H1 (cell line): ENCODE measurements around the gene EMID1. TPM values are rescaled to one million over a fixed set of nuclear protein-coding genes. Genes with fewer than 3 reads are reported as not detected.
"Not testable (repeated sequence)": the region's sequence is repeated elsewhere in the genome, so short reads cannot be mapped to it uniquely, and the experiment has no call there.

Source experiments
- CTCF ChIA-PET: fragments of 300-600 bp; sonication (Branson Sonifier 250); formaldehyde crosslinking; loops from one replicate; lab custom pipeline; 2021; ENCODE audit not compliant: partially characterized antibody; lab: Charles Lee
- POLR2A ChIA-PET: fragments of 300-600 bp; sonication (Branson Sonifier 250); formaldehyde crosslinking; loops from one replicate; lab custom pipeline; 2021; ENCODE audit warnings: inconsistent platforms; ENCODE audit not compliant: partially characterized antibody; lab: Charles Lee
- DNase-seq, 2 experiments: peaks; one replicate each; pipeline versions ENCODE4 v3.0.0 to v3.0.0-alpha.2; 2010 to 2022; ENCODE audit warnings: low spot score in 2 of 2, low read depth in 1 of 2, mixed read lengths in 1 of 2
- FAIRE-seq: peaks from 2 replicates; lab custom pipeline; 2011; peaks lifted over from hg19 to GRCh38; lab: Jason Lieb, UNC
- H2AFZ ChIP-seq: 2 replicates; pipeline ENCODE4 v1.8.1; 2012; ENCODE audit warnings: low read length, inconsistent platforms
- H2AK5ac ChIP-seq: 2 replicates; pipeline ENCODE4 v1.6.1; 2013; ENCODE audit warnings: low read depth, low read length
- H2BK120ac ChIP-seq: replicated peaks from 2 replicates; pipeline ENCODE3; 2013; ENCODE audit warnings: low read depth, low read length, inconsistent platforms
- H2BK12ac ChIP-seq: 2 replicates; pipeline ENCODE4 v1.6.1; 2013; ENCODE audit warnings: low read depth, low read length
- H2BK15ac ChIP-seq: 2 replicates; pipeline ENCODE4 v1.6.1; 2013; ENCODE audit warnings: low read length
- H2BK20ac ChIP-seq: 2 replicates; pipeline ENCODE4 v1.6.1; 2013; ENCODE audit warnings: low read length
- H2BK5ac ChIP-seq: 2 replicates; pipeline ENCODE4 v1.6.1; 2013; ENCODE audit warnings: low read depth, low read length
- H3K14ac ChIP-seq: 2 replicates; pipeline ENCODE4 v1.6.1; 2013; ENCODE audit warnings: inconsistent platforms; ENCODE audit not compliant: insufficient read length
- H3K18ac ChIP-seq: 2 replicates; pipeline ENCODE4 v1.6.1; 2013; ENCODE audit warnings: low read length; ENCODE audit errors: extremely low read depth
- H3K23ac ChIP-seq: 2 replicates; pipeline ENCODE4 v1.6.1; 2013; ENCODE audit warnings: inconsistent platforms; ENCODE audit not compliant: insufficient read length
- H3K23me2 ChIP-seq: 2 replicates; pipeline ENCODE4 v1.6.1; 2013; ENCODE audit warnings: low read depth, low read length
- H3K27ac ChIP-seq: 2 replicates; pipeline ENCODE4 v1.6.1; 2011; ENCODE audit warnings: low read depth, low read length, inconsistent platforms
- H3K27me3 ChIP-seq, 4 experiments: replicated peaks in 1 of 4; 1 replicate in 1 of 4; 2 replicates in 3 of 4; pipeline versions ENCODE4 v1.6.1 to v1.8.1; 2011 to 2013; ENCODE audit warnings: low read length in 3 of 4, mild to moderate bottlenecking in 3 of 4, inconsistent platforms in 2 of 4, mixed read lengths in 2 of 4, moderate library complexity in 1 of 4; ENCODE audit not compliant: control insufficient read depth in 3 of 4, insufficient read depth in 3 of 4; ENCODE audit errors: extremely low read depth in 1 of 4
- H3K36me3 ChIP-seq, 4 experiments: 2 replicates each; pipeline versions ENCODE4 v1.6.1 to v1.8.1; 2011 to 2013; ENCODE audit warnings: mild to moderate bottlenecking in 4 of 4, low read length in 3 of 4, moderate library complexity in 2 of 4, control low read depth in 1 of 4, inconsistent platforms in 1 of 4; ENCODE audit not compliant: insufficient read depth in 4 of 4, control insufficient read depth in 2 of 4
- H3K4ac ChIP-seq: replicated peaks from 2 replicates; pipeline ENCODE3; 2013; ENCODE audit warnings: low read length, low read depth, mixed read lengths, inconsistent platforms; ENCODE audit not compliant: insufficient read length
- H3K4me1 ChIP-seq, 4 experiments: replicated peaks in 1 of 4; 1 replicate in 1 of 4; 2 replicates in 3 of 4; pipeline versions ENCODE4 v1.6.1 to v1.8.1; 2011 to 2013; ENCODE audit warnings: low read length in 3 of 4, inconsistent platforms in 2 of 4, mixed read lengths in 1 of 4; ENCODE audit not compliant: insufficient read depth in 4 of 4, control insufficient read depth in 3 of 4
- H3K4me2 ChIP-seq, 2 experiments: 2 replicates each; pipeline versions ENCODE4 v1.6.1 to v1.8.1; 2011 to 2013; ENCODE audit warnings: low read depth in 2 of 2, low read length in 2 of 2, control low read depth in 1 of 2, inconsistent platforms in 1 of 2, mild to moderate bottlenecking in 1 of 2; ENCODE audit not compliant: insufficient read depth in 1 of 2
- H3K4me3 ChIP-seq, 4 experiments: fragments of 200-600, 300-600 bp in 1 of 4; sonication (generic), shearing (Covaris generic), sonication (Bioruptor Twin) in 1 of 4; 2 replicates each; pipeline versions ENCODE4 v1.5.1 to v1.8.1; 2011 to 2016; ENCODE audit warnings: low read length in 4 of 4, low read depth in 3 of 4, control low read depth in 2 of 4, inconsistent platforms in 2 of 4, mild to moderate bottlenecking in 2 of 4, mixed read lengths in 1 of 4, moderate library complexity in 1 of 4; ENCODE audit not compliant: insufficient read depth in 2 of 4; ENCODE audit errors: extremely low read depth in 1 of 4
- H3K56ac ChIP-seq: replicated peaks from 2 replicates; pipeline ENCODE3; 2013; ENCODE audit warnings: low read depth, mild to moderate bottlenecking, mixed read lengths, low read length, inconsistent platforms; ENCODE audit not compliant: insufficient read length
- H3K79me1 ChIP-seq: 2 replicates; pipeline ENCODE4 v1.6.1; 2013; ENCODE audit warnings: low read depth, low read length, control low read depth
- H3K79me2 ChIP-seq, 2 experiments: 2 replicates each; pipeline versions ENCODE4 v1.6.1 to v1.8.1; 2012 to 2013; ENCODE audit warnings: low read length in 2 of 2, mild to moderate bottlenecking in 2 of 2, inconsistent platforms in 1 of 2; ENCODE audit not compliant: insufficient read depth in 2 of 2, control insufficient read depth in 1 of 2
- H3K9ac ChIP-seq, 4 experiments: replicated peaks in 1 of 4; 1 replicate in 1 of 4; 2 replicates in 3 of 4; pipeline versions ENCODE4 v1.6.1 to v1.8.1; 2011 to 2013; ENCODE audit warnings: low read depth in 3 of 4, low read length in 3 of 4, control low read depth in 2 of 4, mild to moderate bottlenecking in 2 of 4, moderate library complexity in 2 of 4, inconsistent platforms in 1 of 4; ENCODE audit errors: extremely low read depth in 1 of 4
- H3K9me3 ChIP-seq, 2 experiments: 2 replicates each; pipeline versions ENCODE4 v1.6.1 to v1.8.1; 2012 to 2013; ENCODE audit warnings: mild to moderate bottlenecking in 2 of 2, moderate library complexity in 2 of 2, control low read depth in 1 of 2, inconsistent platforms in 1 of 2, low read depth in 1 of 2, low read length in 1 of 2, mixed read lengths in 1 of 2; ENCODE audit not compliant: insufficient read depth in 2 of 2
- H4K20me1 ChIP-seq, 2 experiments: replicated peaks in 1 of 2; 2 replicates each; pipeline versions ENCODE3 to v1.8.1; 2011 to 2013; ENCODE audit warnings: inconsistent platforms in 2 of 2, low read length in 2 of 2, mild to moderate bottlenecking in 1 of 2; ENCODE audit not compliant: insufficient read depth in 2 of 2, control insufficient read depth in 1 of 2
- H4K5ac ChIP-seq: 2 replicates; pipeline ENCODE4 v1.6.1; 2013; ENCODE audit warnings: low read length, low read depth, mixed read lengths, inconsistent platforms; ENCODE audit not compliant: insufficient read length
- H4K8ac ChIP-seq: 2 replicates; pipeline ENCODE4 v1.8.0; 2013; ENCODE audit warnings: mild to moderate bottlenecking, moderate library complexity, low read length, inconsistent platforms; ENCODE audit not compliant: insufficient read depth; ENCODE audit errors: extremely low read depth
- H4K91ac ChIP-seq: replicated peaks from 2 replicates; pipeline ENCODE3; 2013; ENCODE audit warnings: low read length, mixed read lengths, inconsistent platforms; ENCODE audit not compliant: insufficient read length
- KDM1A ChIP-seq: fragments of 200-600, 300-600 bp; sonication (generic); IDR thresholded peaks from 2 replicates; pipeline ENCODE4 v1.7.1; 2016; ENCODE audit warnings: mild to moderate bottlenecking, low read length, borderline replicate concordance
- WGBS, 2 experiments: shearing (Covaris generic) in 1 of 2; methylation state at CpG; one replicate each; pipeline versions ENCODE4 v1.1.6 to v1.1.7; 2013 to 2015; ENCODE audit warnings: low lambda C conversion rate in 2 of 2, mixed read lengths in 2 of 2, inconsistent platforms in 1 of 2, low coverage in 1 of 2, missing lambda C conversion rate in 1 of 2; ENCODE audit not compliant: insufficient replicate concordance in 2 of 2, insufficient coverage in 1 of 2, insufficient read length in 1 of 2; ENCODE audit errors: extremely low coverage in 1 of 2, missing lambda C conversion rate in 1 of 2; 5-methylcytosine and 5-hydroxymethylcytosine counted together
- polyA plus RNA-seq, 7 experiments: library from polyadenylated mRNA; depleted of rRNA in 3 of 7; stranded (reverse) in 5 of 7; unstranded in 2 of 7; fragments of >200 nt in 5 of 7; fragments of 200-250 nt in 2 of 7; gene quantifications; 1 replicate in 5 of 7; 2 replicates in 1 of 7; 4 replicates in 1 of 7; pipeline versions ENCODE4 v1.2.1 to v1.2.3, GENCODE V29; 2011 to 2013; ENCODE audit warnings: missing spikeins in 2 of 7, mixed read lengths in 2 of 7
- total RNA-seq: library from RNA; stranded (reverse); fragmentation: NEBNext Ultra II Directional; extraction: Animal tissue kit (Norgen Biotek cat#: 25700); gene quantifications from 2 replicates; pipeline ENCODE4 v1.2.1, GENCODE V29; 2021

The EMID1 gene
- total and polyA plus RNA-seq, 2 of the 8 experiments (the other 6 are each of a cell fraction or from before 2014, with no cell fraction given), result 3.9 to 7.4 TPM

- not testable (repeated sequence) for H2BK5ac ChIP-seq, H3K79me1 ChIP-seq, H2BK12ac ChIP-seq, H4K91ac ChIP-seq, H3K4ac ChIP-seq, H4K20me1 ChIP-seq, DNase-seq, H3K23me2 ChIP-seq, FAIRE-seq, H3K79me2 ChIP-seq, H4K5ac ChIP-seq, H2AFZ ChIP-seq, H3K23ac ChIP-seq, H3K27ac ChIP-seq, H3K4me3 ChIP-seq, H2BK20ac ChIP-seq, H3K4me2 ChIP-seq, H3K36me3 ChIP-seq, H2AK5ac ChIP-seq, H3K56ac ChIP-seq, H3K9me3 ChIP-seq, H4K8ac ChIP-seq, H2BK120ac ChIP-seq, H3K14ac ChIP-seq, H3K18ac ChIP-seq, H3K27me3 ChIP-seq, H2BK15ac ChIP-seq, H3K9ac ChIP-seq
- H3K4me1 ChIP-seq, result peaks cover 0 to 15% (median 8%) of the 10 kb centered on the region in 4 experiments; a peak in 6 of 7 replicates
- POLR2A ChIA-PET, result interaction anchor here (0.6 to 1.7 kb wide), 5 partner anchors 10 to 64 kb away, joined by 3 to 6 read pairs (median 3); partner anchors contain the start of gene EWSR1
- 86% methylated on average over 2 of the region's 2 CpGs; no CpG with 5 or more reads in 1 of the 2 experiments for WGBS, 2 experiments
- CTCF ChIA-PET, result interaction anchor here (1.0 to 6.5 kb wide), 7 partner anchors 10 to 62 kb away, joined by 3 to 54 read pairs (median 6); partner anchors contain the start of gene EMID1
- TF ChIP-seq KDM1A, result 0 out of 2 replicates have a peak, but pooled peaks have one; percentile 50
Measured at GRCh38 chr22:29219409-29219782, 13.7 kb downstream of the EMID1 start.
